ENCODE results near the gene LYST.
"Not testable (repeated sequence)": the region's sequence is repeated elsewhere in the genome, so short reads cannot be mapped to it uniquely, and the experiment has no call there.

LYST gene

DNA sequence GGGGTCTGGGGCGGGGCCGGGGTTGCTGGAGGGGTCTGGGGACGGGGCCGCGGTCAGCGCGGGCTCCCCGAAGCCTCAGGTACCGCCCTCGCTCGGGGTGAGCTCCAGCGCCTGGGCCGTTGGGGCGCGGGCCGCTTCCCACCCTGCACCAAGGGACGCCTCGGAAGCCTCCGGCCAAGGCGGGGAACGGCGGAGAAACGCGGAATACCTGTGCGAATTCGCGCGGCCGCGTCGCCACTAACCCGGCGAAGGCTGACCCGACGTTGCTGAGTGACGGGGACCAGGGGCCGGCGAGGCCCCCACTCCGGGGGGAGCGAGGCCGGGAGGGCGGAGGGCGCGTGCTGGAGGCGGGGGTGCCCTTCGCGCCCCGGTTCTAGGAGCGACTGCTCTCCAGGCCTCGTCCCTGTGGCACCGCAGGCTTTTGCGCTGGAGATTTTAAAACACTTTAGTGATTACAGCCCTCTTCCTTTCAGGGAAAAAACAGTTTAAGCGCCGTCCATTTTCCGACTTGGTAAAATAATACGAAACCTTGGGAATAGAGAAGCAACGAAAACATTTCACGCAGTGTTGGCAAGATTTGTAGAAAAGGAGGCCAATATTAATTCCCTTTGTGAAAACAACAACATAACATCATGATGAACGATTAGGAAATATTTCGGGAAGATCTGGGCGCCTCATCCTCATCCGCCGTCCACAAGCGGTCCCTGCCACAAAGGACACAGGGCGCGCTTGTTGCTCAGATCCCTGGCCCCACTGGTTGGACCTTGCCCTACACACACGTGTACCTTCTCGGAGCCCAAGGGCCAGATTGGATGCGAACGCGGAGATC lies 216.2 kb downstream of the LYST start:
- FAIRE-seq, result no peak

DNA sequence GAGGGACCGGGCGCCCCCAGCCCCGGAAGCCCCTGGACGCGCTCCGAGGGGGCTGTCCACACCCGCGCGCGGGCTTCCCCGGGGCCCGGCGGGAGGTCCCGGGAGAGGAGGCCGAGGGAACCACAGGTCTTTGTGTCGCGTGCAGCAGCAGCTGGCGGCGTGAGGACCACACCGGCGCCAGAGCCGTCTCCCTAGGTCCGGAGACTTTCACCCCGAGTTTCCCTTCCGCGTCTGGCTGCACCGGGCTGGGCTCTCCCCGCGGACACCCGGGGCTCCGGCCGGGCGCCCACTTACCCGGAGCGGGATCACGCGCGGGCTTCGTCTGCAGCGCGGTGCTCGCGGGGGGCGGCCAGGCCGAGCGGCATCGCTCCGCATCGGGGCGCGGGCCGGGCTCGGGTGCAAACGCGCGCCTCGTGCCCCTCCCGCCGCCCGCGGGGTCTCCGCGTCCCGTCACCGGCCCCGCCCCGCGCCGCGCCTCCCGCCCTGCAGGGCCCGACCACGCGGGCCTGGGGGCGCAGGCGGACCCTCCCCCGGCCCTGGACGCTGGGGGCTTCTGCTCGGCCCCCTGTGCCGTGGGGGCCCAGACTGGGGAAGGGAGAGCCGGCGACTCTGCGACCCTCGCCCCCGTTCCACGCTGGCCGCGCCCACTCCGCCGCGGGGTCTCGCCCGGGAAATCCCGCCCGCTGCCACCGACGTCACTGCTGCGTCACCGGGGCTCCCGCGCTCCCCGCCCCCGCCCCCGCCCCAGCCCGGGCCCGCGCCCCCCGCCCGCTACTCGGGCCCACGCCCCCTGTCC lies 217.1 kb downstream of the LYST start, which contains the start of gene GNG4:
Gene GNG4, minus strand, starts transcription at position 417 of the 796 bp plus-strand sequence. CDS start 65,946 bp downstream, outside the sequence.
- FAIRE-seq, result no peak

DNA sequence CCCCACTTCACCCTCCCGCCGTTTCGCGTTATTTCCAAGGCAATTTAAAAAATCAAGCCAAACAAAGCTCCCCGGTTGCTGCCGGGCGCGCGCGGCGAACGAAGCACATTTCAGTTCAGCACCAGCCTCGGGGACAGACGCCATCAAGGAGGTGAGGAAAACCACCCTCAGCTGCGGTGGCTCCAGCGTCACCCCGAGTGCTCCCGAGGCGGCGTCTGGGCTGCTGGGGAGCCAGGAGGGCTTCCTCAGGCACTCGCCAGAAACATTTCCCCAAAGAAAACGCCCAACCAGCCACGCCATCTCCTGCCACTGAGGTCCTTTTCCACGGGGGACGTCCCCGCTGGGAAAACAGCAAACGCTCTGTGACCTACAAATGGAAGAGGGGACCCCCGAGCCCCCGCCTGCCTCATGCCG lies 217.7 kb downstream of the LYST start:
- FAIRE-seq, result no peak

DNA sequence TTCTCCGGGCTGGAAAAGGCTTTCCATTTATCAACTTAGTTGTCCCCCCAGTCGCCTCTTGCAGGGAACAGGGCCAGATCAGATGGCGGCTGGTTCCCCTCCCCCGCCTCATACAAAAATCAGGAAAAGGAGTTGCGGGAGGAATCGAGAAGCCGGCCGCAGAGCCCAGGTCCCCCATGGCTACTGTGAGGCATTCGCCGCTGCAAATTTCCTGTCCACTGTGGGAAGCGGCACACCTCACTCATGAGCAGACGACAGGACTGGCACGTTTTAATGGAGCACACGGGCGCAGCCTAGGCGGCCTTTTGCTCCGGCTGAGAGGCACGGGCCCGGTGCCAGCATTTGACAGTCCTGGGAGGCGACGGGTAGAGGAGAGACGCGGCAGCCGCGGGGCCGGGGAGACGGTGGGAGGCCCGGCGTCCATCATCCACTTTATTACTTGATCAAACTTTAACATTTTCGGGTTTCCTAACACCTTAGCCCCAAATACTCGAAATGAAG lies 218.2 kb downstream of the LYST start:
- no peak for FAIRE-seq

DNA sequence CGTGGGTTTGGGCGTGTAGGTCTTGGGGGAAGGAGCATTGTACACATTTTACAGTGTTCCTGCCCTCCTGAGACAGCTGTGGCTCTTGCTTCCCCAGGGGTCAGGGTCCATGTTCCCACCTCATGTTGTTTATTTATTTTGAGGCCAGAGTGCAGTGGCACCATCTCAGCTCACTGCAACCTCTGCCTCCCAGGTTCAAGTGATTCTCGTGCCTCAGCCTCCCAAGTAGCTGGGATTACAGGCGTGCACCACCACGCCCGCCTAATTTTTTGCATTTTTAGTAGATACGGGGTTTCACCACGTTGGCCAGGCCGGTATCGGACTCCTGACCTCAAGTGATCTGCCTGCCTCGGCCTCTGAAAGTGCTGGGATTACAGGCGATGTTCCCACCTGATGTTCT lies 219.2 kb downstream of the LYST start:
- FAIRE-seq, result not testable (repeated sequence)

DNA sequence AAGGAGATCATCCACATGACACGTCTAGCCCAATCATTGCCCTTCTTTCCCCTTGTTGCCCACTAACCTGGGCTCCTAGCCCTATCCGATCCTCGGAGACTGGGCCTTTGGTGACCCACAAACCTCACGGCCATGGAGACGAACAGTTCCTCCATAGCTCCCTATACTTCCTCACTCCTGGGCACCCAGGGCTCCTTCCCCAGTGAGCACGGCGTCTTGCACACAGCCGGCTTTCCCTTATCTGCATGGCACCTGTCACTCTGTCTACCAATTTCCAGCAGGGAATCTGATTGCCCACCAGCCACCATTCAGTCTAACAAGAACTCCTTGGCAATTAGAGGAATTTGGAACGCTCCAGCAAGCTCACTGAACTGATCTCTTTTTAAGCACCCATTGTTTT lies 220.2 kb downstream of the LYST start:
- FAIRE-seq, result no peak

DNA sequence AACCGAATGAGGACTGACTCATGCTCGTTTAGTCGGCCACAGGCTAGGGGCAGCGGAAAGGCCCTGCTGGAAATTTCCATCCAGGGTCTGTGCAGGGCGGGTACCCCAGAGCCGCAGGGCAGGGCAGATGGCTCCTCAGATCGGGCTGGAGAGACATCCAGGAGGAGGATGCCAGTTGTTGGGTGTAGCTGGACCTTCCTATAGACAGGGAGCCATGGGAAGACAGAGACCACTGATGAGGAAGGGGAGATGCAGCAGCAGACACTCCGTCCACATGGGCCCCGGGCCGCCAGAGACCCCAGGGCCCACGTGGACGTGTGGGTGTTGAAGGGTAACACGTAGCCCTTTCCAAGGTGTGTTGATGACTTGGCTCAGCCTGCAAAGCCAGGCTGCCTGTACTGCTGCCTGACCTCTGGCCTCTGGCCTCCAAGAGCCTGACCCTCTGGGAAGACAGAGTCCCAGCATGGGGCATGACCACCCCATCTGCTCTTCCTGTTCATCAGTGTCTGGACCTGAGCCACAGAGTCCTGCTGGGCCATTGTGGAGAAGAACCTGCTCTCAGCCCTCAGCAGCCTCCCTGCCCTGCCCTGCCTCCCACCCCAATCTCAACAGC lies 221.9 kb downstream of the LYST start:
- no peak for FAIRE-seq

DNA sequence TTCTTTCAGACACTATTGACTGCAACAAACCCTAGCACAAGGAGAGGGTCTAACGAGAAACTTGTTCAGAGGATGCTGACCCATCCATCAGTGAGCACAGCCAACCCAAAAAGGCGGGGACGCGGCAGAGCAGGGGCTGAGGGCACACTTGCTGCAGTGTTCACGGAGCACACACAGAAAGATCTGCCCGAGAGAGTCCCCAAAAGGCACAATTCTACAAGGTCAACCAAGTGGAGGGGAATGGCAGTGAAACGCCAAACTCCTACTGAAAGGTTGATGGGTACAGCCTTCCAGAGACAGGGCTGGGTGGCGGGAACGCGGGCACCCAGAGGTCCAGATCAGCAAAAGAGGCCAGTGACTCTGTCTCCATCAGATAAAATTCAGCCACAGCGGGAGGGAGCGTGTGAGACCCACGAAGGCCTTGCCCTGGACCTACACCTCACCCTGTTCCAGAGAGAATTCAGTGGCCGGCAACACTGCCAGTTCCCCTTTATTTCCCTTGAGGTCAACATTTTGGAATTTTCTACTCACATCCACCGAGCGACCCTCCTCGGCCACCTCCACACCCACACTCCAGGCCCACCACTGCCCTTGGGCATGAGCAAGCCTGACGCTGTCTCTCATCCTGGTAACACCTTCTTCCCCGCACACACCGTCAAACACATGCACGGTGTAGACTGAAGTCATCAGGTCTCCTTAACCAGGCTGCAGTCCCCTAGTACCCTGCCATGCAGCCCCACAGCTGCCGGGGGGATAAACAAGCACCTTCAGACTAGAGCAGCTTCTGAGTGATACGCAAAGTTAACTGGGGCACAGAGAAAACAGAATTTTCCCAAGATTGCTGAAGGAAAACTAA lies 222.6 kb downstream of the LYST start:
- FAIRE-seq, result no peak

DNA sequence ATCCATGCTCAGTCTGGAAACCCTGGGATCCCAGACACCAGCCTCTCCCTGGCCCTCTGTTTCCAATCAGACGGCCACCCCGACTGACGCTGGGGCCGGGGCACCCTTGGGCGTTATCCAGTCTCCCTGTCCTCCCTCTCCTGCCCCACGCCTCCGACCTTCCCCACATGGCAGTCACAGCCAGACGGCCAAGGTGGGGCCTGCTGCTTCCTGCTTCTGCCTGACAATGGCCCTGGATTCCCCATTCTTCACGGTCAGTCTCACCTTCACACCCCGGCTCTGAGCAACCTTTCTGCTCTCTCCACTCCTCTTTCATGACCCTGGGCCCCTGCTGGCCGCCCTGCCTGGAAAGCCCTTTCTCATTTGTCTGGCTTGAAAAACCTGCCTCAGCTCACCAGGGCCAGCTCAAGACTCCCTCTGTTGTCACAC lies 223.7 kb downstream of the LYST start:
- no peak for FAIRE-seq

DNA sequence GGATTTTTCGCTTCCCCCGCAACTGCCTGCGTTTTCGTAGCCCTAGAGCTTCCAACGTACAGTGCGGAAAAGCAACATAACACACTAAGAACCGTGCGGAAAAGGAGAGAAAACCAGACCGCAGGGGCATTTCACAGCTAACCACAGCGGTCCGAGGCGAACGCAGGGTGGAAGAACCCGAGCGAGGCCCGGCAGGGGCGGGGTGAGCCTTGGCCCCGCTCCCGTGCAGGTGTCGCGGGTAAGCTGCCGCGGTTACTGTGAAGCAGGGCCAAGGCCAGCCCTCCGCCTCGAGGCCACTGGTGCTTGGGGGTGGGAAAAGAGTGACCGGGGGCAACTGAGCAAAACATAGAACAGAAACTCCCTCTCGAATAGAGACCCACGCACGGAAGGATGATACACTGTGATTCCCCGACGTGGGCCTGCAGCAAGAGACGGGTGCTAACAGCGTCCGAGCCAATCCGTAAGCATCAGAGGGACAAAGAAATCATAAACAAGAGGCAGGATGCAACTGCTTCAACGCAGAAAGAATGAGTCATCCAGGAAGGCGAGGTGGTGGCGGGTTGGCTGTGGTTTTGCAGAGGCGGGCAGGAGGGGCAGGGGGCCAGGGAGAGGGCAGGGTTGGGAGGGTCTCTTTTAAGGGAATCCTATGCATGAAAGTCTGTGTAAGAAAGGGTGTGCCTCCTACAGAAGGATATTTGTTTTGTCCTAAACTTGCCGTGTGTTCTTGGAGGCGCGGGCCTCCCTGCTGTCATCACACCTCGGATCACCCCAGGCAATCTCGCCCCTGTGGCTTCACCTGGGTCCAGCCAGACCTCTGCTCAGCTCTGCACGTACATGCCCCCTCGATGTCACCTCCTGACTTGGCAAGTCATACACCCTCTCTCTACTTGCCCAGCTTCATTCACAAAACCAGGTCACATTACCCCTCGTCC lies 224.4 kb downstream of the LYST start:
- FAIRE-seq, result no peak

DNA sequence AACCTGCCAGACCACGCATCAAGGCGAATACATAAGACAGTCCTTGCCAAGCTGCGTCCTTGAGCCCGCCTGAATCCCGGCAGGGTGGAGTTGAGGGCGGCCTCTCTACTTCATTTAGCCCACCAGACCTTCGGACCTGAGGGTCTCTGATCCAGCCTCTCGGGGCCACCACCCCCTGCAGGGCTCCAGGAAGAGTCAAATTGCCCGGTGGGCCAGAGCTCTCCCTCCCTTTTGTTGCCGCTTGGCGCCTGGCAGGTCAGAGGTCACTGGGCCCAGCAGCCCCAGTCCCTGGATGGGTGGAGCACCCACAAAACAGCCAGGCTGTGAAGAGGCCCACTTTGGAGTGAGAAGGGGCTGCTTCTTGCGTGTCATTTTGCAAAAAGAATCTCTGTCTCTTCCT lies 226.1 kb downstream of the LYST start:
- no peak for FAIRE-seq

DNA sequence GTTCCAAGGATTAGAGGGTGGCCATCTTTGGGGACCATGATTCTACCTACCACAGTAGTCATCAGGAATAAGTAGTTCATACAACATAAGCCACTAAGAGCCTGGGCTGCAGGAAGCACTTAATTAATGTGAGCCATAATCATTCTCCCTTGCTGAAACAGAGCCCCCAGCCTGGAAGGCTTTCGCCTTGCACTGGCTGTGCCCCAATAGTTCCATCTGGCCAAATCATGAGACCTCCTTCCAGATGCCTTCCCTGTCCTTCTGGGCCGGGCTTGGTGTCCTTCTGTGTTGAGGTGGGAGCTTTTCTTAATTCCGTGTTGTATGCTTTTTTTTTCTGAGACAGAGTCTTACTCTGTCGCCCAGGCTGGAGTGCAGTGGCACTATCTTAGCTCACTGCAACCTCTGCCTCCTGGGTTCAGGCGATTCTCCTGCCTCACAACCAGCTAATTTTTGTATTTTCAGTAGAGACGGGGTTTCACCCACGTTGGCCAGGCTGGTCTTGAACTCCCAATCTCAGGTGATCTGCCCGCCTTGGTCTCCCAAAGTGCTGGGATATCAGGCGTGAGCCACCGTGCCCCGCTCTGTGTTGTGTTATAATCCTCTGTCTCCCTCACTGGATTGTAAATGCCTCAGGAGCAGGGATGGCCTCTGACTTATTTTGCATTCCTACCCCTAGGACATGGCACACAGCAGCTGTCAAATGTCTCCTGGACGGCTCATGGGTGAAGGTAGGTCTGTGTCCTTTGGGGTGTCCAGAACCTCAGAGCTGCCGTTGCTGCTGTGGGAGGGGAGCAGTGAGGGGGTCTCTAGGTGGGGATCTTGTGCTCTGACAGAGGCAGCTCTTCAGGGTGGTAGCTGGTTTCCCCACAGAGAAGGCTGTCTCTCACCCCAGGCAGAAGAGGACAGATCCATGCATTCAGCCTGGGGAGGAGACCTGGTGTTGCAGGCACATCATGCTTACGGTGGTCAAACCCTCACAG lies 227.2 kb downstream of the LYST start:
- no peak for FAIRE-seq

DNA sequence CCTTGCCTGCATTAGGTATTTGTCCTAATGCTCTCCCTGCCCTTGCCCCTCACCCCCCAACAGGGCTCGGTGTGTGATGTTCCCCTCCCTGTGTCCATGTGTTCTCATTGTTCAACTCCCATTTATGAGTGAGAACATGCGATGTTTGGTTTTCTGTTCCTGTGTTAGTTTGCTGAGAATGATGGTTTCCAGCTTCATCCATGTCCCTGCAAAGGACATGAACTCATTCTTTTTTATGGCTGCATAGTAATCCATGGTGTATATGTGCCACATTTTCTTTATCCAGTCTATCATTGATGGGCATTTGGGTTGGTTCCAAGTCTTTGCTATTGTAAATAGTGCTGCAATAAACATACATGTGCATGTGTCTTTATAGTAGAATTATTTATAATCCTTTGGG lies 228.1 kb downstream of the LYST start:
- FAIRE-seq, result not testable (repeated sequence)

DNA sequence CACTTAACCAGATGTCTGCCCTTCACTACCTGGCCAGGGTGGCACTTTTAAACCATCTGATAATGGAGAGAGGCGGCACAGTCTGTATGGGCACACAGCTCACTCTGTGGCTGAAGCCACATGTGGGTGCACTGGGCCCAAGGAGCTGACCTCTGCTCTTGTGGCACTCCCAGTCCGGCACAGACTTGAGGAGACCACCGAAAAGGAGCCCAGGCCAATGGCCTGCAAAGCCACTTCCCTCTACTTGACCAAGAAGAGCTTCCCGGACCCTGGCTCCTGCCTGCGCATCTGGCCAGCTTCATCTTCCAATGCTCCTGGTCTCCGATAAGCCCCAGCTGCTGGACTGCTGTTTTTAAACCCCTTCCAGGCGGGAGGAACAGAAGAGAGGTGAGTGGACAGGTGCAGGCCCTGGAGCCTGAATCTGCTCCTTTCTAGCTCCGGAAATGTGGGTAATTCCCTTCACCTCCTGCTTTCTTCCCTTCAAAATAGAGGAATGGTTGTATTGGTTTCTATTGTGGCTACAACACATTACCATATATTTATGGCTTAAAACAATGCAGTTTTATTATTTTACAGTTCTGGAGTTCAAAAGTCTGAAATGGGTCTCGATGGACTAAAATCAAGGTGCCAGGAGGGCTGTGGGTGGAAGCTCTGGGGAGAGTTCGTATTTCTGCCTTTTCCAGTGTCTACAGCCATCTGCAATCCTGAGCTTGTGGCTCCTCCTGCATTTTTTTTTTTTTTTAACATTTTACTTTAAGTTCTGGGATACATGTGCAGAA lies 228.8 kb downstream of the LYST start:
- no peak for FAIRE-seq

DNA sequence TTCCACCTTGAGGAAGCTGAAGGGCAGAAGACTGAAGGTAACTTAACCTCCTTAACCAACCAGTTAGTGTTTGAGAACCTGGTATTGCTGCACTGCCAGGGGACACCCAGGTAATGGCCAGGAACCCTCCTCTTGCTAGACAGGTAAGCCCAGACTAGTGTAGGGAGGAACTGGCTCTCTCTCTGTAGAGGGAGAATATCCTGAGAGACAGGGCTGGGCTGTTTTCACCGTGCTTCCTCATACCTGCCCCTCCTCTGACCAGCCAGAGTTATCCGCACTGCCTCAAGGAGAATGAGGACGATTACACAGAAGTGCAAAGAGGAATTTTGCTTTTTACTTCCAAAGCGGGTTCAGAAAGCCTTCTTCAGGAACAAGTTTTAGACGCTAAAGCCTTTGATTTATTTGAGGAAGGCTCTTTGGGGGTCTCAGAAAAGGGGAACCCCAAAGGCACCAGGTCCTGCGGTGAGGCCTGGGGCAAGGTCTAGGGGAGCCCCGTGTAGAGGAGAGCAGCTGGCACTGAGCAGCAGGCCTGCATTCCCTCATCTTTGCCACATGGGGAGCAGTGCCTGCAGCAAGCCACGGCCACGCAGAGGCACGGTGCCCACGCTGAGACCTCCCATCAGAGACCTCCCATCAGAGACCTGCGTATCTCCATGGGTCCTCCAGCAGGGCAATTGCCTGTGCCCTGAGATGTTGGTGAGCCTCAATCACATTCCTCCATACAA lies 230.6 kb downstream of the LYST start:
- FAIRE-seq, result no peak

DNA sequence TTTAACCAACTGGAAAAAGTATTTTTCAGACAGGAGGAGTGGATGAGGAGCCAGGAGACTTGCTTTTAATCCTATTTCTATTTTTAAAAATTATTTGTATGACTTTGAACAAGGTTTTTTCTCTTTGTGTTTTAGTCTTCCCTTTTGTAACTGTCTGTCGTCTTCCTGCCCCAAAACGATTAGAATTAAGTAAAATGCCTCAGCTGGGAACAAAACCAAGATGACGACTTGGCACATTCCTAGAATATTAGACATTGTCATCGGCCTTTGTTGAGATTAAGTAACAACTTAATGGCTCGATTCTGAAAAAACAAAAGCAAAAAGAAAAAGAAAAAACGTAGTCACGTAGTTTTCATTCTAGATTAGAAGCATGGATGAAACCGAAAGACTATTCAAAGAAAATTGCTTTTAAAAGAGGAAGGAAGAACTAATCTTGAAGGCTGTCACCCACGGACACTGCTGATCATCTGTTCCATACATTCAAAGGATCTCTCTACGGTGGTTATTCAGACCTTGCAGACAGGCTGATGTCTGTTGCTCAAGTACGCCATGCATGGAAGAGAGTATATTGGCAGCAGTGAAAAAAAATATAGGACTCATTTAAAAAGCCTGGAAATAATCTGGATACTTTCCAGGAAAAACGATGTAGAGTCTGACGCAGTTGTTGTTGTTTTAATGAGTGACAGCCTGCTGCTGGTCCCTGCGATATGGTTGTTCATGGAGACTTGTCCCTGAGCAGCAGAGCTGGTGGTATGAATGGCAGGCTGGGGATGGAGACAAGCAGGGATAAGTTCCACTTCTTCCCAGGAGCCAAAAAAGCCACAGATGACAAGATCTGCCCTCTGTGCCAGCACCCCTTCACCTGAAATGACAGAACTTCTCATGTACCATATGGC lies 234.0 kb downstream of the LYST start:
- no peak for FAIRE-seq

DNA sequence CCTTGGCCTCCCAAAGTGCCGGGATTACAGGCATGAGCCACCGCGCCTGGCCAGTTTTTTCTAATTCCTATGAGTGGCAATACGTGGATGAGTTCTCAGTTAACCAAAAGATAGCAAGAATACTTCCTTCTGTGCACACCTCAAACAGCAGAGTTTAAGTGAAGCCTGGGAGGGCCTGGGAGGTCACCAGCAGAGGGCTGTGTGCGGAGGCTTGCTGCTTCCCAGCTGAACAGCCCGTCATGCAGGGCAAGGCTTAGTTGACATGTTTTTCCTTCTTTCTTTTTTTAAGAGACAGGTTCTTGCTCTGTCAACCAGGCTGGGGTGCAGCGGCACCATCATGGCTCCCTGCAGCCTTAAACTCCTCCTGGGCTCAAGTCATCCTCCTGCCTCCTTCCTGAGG lies 234.9 kb downstream of the LYST start:
- FAIRE-seq, result no peak
